BJ (cell line): ENCODE data around the gene MKRN2. TPM values are rescaled to one million over a fixed set of nuclear protein-coding genes. Genes with fewer than 3 reads are reported as not detected.

Experiments
- CTCF ChIA-PET: fragments of 350-600 bp; formaldehyde crosslinking; extraction: SDS; loops from one replicate; lab custom pipeline; 2021; ENCODE audit warnings: antibody characterized with exemption, inconsistent platforms; lab: Yijun Ruan, JAX
- POLR2A ChIA-PET: fragments of 300-600 bp; sonication (Branson Sonifier 250); formaldehyde crosslinking; extraction: SDS; loops from one replicate; lab custom pipeline; 2021; ENCODE audit warnings: antibody characterized with exemption; lab: Charles Lee
- DNase-seq: peaks from one replicate; pipeline ENCODE4 v3.0.0-alpha.2; 2011; ENCODE audit warnings: low read depth
- H3K27me3 ChIP-seq: 2 replicates; pipeline ENCODE4 v1.6.0; 2011; ENCODE audit warnings: low read length; ENCODE audit not compliant: control insufficient read depth, insufficient read depth
- H3K36me3 ChIP-seq: 2 replicates; pipeline ENCODE4 v1.5.1; 2011; ENCODE audit warnings: low read length; ENCODE audit not compliant: control insufficient read depth, insufficient read depth
- H3K4me3 ChIP-seq: 2 replicates; pipeline ENCODE4 v1.5.1; 2011; ENCODE audit warnings: low read depth, mild to moderate bottlenecking, control low read depth, low read length
- CTCF ChIP-seq: IDR thresholded peaks from 2 replicates; pipeline ENCODE4 v1.5.1; 2011; ENCODE audit warnings: low read depth, mild to moderate bottlenecking, control low read depth, inconsistent platforms, low read length, moderate library complexity; ENCODE audit not compliant: insufficient read depth
- polyA plus RNA-seq: library from polyadenylated mRNA; depleted of rRNA; stranded (reverse); fragments of >200 nt; gene quantifications from 2 replicates; pipeline ENCODE4 v1.2.3, GENCODE V29; 2011

The MKRN2 gene
- polyA plus RNA-seq, 1 experiment = 56.2 TPM

GRCh38 chr3:12512534-12513118 is 44.3 kb upstream of the MKRN2 start:
- CTCF ChIA-PET = no interaction called here
- Histone ChIP-seq H3K27me3 (no peaks in the 10 kb centered on the region), H3K4me3 (no peak overlapping the region), H3K36me3 (no peaks in the 10 kb centered on the region; the same call in 1 of the 2 replicates)
- POLR2A ChIA-PET = no interaction called here
- no peak for TF ChIP-seq CTCF
- DNase-seq = no peak

- H3K27me3 ChIP-seq = no peaks in the 10 kb centered on the region
- no peak for DNase-seq
- ChIA-PET POLR2A (no interaction called here), CTCF (interaction anchor here (1.3 kb wide), 1 partner anchor 23 kb away, joined by 3 read pairs; no protein-coding TSS in a partner anchor)
- TF ChIP-seq CTCF = no peak
- H3K4me3 ChIP-seq = no peak overlapping the region
- no peaks in the 10 kb centered on the region; the same call in 1 of the 2 replicates for H3K36me3 ChIP-seq
Measured at GRCh38 chr3:12513694-12514446, 43.0 kb upstream of the MKRN2 start.

- H3K4me3 ChIP-seq = no peak overlapping the region
- CTCF ChIA-PET = no interaction called here
- no peak for TF ChIP-seq CTCF
- H3K36me3 ChIP-seq = no peaks in the 10 kb centered on the region; the same call in 1 of the 2 replicates
- H3K27me3 ChIP-seq = no peaks in the 10 kb centered on the region
- DNase-seq = no peak
- POLR2A ChIA-PET = no interaction called here
Measured at GRCh38 chr3:12515631-12516030, 41.3 kb upstream of the MKRN2 start.

GRCh38 chr3:12516873-12517272 is 40.0 kb upstream of the MKRN2 start:
- POLR2A ChIA-PET = no interaction called here
- TF ChIP-seq CTCF = no peak
- H3K27me3 ChIP-seq = no peaks in the 10 kb centered on the region
- DNase-seq = no peak
- H3K4me3 ChIP-seq = no peak overlapping the region
- H3K36me3 ChIP-seq = no peaks in the 10 kb centered on the region; the same call in 1 of the 2 replicates
- CTCF ChIA-PET = no interaction called here

DNA sequence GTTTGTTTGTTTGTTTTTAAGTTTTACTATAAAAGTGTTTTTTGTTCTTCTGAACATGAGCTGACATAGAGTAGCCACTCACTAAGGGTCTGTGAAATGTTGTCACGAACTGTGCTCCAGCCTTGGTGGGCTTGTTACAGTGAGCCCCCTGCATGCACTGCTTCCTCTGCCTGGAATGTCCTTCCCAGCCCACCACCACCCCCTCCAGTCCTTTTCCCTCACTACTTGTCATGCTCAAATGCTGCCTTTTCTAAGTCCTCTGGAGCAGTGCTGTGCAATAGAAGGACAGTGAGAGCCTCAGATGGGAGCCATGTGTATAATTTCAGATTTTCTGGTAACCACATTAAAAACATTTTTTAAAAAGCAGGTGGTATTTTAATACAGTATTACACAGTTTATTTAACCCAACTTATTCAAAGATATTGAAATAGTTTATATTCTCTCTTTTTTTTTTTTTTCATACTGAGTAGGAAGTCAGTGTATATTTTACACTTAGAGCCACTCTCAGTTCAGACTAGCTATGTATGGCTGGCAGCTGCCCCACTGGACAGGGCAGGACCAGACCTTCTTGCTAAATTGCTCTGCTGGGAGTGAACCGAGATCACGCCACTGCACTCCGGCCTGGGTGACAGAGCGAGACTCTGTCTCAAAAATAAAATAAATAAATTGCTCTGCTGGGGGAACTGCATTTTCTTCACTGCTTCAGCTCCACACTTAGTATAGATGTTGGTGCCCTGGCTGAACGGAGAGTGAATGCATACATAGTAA is 38.4 kb upstream of the MKRN2 start:
- TF ChIP-seq CTCF = no peak
- Histone ChIP-seq H3K27me3 (no peaks in the 10 kb centered on the region), H3K4me3 (no peak overlapping the region), H3K36me3 (no peaks in the 10 kb centered on the region; the same call in 1 of the 2 replicates)
- no peak for DNase-seq
- POLR2A ChIA-PET = interaction anchor here (0.8 kb wide), 1 partner anchor 739 kb away, joined by 3 read pairs; no protein-coding TSS in a partner anchor
- CTCF ChIA-PET = interaction anchor here (0.8 to 2.3 kb wide), 2 partner anchors 23 to 65 kb away, joined by 3 to 7 read pairs; no protein-coding TSS in a partner anchor
